K562 (cell line): ENCODE measurements around the gene GLG1. TPM values are rescaled to one million over a fixed set of nuclear protein-coding genes. Genes with fewer than 3 reads are reported as not detected.

Experiments
- CREB3L1 ChIP-seq: fragments of 450-650 bp; IDR thresholded peaks from 2 replicates; pipeline ENCODE4 v1.6.1; 2014; ENCODE audit warnings: low read depth, mild to moderate bottlenecking, moderate library complexity, borderline replicate concordance
- KLF16 ChIP-seq: IDR thresholded peaks from 2 replicates; pipeline ENCODE4 v1.6.1; 2016; ENCODE audit warnings: antibody characterized with exemption
- MAFG ChIP-seq: fragments of 450-650 bp; conservative IDR thresholded peaks from 2 replicates; pipeline ENCODE4 v1.6.1; 2016; ENCODE audit warnings: missing genetic modification characterization, missing compliant biosample characterization
- MGA ChIP-seq: fragments of 450-650 bp; IDR thresholded peaks from 2 replicates; pipeline ENCODE4 v1.6.1; 2016; ENCODE audit warnings: mild to moderate bottlenecking, moderate library complexity
- PKNOX1 ChIP-seq: fragments of 450-650 bp; IDR thresholded peaks from 2 replicates; pipeline ENCODE4 v1.6.1; 2016
- RBM25 ChIP-seq: fragments of 200-400 bp; formaldehyde crosslinking; IDR thresholded peaks from 2 replicates; pipeline ENCODE4 v1.6.1; 2018; ENCODE audit warnings: low read length, low read depth, moderate library complexity; ENCODE audit not compliant: severe bottlenecking
- SLC30A9 ChIP-seq: fragments of 250-450 bp; sonication (Bioruptor Pico); IDR thresholded peaks from 2 replicates; pipeline ENCODE4 v1.8.0; 2022; ENCODE audit warnings: mild to moderate bottlenecking, moderate library complexity
- TCF15 ChIP-seq: fragments of 250-450 bp; sonication (Bioruptor Pico); IDR thresholded peaks from 2 replicates; pipeline ENCODE4 v1.8.0; 2022; ENCODE audit warnings: moderate library complexity, mild to moderate bottlenecking, inconsistent platforms
- ZNF395 ChIP-seq: fragments of 200-800 bp; sonication (Bioruptor generic); IDR thresholded peaks from 2 replicates; pipeline ENCODE4 v1.6.1; 2017; ENCODE audit warnings: missing genetic modification characterization, missing compliant biosample characterization
- polyA plus RNA-seq, 8 experiments: library from polyadenylated mRNA; depleted of rRNA in 4 of 8; stranded (reverse) in 5 of 8; unstranded in 3 of 8; fragments of >200 nt; fragmentation: Nextera tagmentation in 2 of 8; fragmentation: Illumina TruSeq in 1 of 8; extraction: Ambion mirVana in 2 of 8; extraction: Trizol in 1 of 8; gene quantifications; 2 replicates each; pipeline versions ENCODE4 v1.2.1 to v1.2.3, GENCODE V29; 2011 to 2014; ENCODE audit warnings: inconsistent platforms in 1 of 8, missing spikeins in 1 of 8
- total RNA-seq, 7 experiments: library from RNA; depleted of rRNA in 6 of 7; stranded (reverse); fragments of >200 nt in 6 of 7; fragmentation: Illumina TruSeq in 2 of 7; extraction: Trizol in 2 of 7; gene quantifications; 2 replicates each; pipeline versions ENCODE4 v1.2.1 to v1.2.3, GENCODE V29; 2011 to 2021; ENCODE audit warnings: low replicate concordance in 1 of 7

The GLG1 gene
- total and polyA plus RNA-seq, 9 of the 15 experiments (the other 6 are each of a cell fraction or from before 2014, with no cell fraction given), result 6.2 to 36.0 (median 23.6) TPM

- TF ChIP-seq ZNF395 (CRISPR knock-in tag), result peak; percentile 50; the same call in 1 of the 2 replicates
- TF ChIP-seq KLF16, result peak; percentile 49; the same call in 1 of the 2 replicates
- no peak for TF ChIP-seq TCF15 (CRISPR knock-in tag)
- TF ChIP-seq PKNOX1, result peak; percentile 68
- peak; percentile 53 for TF ChIP-seq RBM25
- TF ChIP-seq SLC30A9 (CRISPR knock-in tag), result no peak
- 0 out of 2 replicates have a peak, but pooled peaks have one; percentile 42 for TF ChIP-seq CREB3L1
- peak; percentile 92 for TF ChIP-seq MGA
- peak; percentile 95 for TF ChIP-seq MAFG (tag)
These were observed 43.1 kb downstream of the GLG1 start (continued) for GRCh38 chr16:74563828-74564263.
